Stimulated activated naive CD8-positive, alpha-beta T cell treated with anti-CD3 and anti-CD28 coated beads, Interleukin-15, Interleukin-2, amounts not matched to agents 100 U/mL and 50 U/mL, for 24 hours (primary cell): ENCODE data around the gene APH1B.
"Not testable (repeated sequence)": the region's sequence is repeated elsewhere in the genome, so short reads cannot be mapped to it uniquely, and the experiment has no call there.

Experiments used
- ATAC-seq: fragments of 150-1000 bp; cut with Tn5 transposase; one replicate; pipeline ENCODE4 v1.10.0; 2021
- DNase-seq: peaks from one replicate; pipeline ENCODE4 v3.0.0; 2021

Gene APH1B

DNA sequence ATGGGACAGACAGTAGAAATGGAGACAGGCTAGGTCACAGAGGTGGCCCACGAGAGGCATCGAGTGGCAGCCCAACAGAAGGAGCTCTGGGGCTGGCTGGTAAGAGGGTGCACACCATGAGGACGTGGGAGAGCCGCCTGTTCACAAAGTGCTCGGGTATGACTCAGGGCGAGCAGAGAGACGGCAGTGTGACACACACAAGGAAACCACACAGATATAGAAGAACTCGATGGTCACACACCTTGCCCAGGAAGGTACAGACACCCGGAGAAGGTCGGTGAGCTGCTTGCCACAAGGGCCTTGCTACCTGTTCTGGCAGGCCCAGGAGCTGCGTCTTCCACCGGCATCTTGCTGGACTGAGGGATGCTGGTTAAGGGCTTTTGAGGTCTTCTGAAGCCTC is 54.1 kb downstream of the APH1B start:
- DNase-seq, result peak; percentile 5
- peak; percentile 73 for ATAC-seq

DNA sequence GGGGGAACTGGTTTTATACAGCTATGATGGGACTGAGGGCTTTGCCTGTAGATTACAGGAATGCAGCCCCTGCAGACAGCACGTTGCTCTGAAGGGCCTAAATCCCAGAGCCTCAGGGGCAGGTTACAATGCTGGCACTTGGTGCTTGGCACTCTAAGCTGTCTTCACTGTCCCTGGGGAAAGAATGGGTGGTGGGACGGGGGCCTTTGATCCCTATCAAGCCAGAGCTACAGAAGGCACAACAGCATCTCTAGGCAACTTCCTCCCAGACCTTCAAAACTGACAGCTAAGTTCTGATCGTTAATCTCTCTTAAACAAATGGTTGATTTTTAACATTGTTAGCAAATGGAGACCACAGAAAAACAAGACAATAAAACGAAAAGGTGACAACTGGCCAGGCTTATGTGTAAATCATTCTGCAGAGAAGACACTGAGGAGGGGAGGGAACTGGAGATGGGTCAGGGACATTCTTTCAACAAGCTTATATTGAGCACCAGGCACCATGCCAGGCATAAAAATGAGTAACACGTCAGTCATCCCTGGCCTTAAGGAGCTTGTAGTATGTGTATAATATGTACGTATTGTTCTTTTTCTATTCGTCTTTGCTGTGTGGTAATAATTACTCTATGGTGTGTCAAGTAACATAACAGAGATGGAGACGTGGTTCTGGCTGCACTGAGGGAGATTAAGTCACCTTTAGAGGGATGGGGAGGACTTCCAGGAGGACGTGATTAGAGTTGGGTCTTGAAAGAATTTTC is 55.1 kb downstream of the APH1B start:
- no peak for DNase-seq

DNA sequence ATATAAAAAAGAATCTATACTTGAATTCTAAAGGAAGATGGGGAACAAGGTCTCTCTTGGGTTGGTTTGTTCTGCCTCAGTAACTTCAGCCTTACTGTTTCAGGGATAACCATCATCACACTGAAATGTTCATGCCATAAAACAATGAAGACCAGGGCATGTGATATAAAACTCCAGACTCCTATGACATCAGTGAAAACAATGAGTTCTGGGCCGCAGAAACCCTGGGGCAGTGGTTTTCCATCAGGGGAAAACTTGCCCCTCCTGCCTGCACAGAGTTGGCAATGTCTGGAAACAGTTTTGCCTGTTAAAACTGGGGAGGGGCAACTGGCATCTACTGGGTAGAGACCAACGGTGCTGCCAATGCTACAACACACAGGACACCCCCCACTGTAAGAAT is 57.4 kb downstream of the APH1B start:
- DNase-seq (no peak), ATAC-seq (no peak)

More for the DNA sequence above, 55.1 kb downstream of the APH1B start:
- ATAC-seq, result no peak

DNA sequence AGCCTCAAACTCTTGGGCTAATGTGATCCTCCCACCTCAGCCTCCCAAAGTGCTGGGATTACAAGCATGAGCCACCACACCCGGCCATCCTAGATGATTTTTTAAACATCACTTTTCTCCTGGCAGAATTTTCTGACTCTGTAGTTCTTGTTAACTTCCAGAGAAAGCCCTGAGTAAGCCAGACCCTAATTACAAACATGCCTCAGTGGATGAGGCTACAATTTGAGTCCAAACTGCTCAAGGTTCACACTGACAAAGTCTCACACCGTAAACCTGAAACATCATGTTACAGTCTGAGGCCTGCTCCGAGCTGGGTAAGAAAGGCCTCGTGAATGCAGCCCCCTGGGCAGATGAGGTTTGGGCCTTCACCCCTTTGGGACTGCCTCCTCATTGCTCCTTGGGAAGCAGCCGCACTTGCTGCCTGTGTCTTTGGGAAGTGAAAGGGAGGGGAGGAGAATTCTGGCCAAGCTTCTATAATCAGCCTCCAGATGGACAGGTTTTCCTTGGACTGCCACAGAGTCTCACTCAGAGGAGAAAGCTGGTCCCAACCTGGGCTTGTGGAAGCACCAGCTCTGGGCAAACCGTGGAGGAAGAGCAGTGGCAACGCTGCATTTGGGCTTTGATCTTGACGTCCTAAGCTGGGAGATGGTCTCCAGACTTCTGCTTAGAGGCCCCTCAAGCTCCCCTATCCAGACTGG is 58.3 kb downstream of the APH1B start:
- DNase-seq (no peak), ATAC-seq (no peak)

DNA sequence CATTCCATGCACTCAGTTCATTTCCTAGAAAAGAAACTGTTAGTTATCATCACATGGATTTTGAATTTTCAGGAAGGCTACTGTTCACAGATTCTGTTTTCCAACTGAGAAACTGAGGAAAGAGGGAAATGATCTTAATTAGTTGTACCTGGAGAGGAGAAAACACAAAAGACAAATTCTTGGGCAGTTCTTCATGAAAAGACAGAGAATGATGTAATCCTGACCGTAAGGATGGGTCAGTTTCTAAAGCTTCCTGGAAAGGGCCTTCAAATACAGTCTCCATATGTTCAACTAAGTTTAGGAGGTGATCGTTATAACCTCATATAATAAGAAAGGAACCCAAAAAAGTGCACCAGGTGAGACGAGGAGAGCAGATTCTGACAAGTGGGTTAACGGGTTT is 59.6 kb downstream of the APH1B start:
- ATAC-seq, result no peak

DNA sequence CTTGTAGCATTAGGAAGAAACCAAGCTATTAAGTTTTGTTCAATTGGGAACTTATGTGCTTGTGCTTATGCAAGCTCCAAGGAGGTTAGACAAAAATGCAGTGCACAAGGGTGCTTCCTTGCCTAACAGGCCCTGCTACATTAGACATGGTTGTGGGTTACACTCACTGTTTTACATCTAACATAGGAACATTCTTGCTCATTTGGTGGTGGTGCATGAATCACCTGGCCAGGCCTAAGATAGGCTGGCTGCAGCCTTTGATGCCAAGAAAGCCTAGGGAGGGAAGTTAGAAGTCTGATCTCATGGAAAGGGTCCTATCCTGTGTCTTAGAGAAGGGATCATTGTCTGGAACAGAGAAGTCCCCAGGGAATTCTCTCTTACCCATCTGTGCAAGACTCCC is 60.8 kb downstream of the APH1B start:
- ATAC-seq (peak; percentile 50), DNase-seq (no peak)

More for the DNA sequence above, 59.6 kb downstream of the APH1B start:
- no peak for DNase-seq

DNA sequence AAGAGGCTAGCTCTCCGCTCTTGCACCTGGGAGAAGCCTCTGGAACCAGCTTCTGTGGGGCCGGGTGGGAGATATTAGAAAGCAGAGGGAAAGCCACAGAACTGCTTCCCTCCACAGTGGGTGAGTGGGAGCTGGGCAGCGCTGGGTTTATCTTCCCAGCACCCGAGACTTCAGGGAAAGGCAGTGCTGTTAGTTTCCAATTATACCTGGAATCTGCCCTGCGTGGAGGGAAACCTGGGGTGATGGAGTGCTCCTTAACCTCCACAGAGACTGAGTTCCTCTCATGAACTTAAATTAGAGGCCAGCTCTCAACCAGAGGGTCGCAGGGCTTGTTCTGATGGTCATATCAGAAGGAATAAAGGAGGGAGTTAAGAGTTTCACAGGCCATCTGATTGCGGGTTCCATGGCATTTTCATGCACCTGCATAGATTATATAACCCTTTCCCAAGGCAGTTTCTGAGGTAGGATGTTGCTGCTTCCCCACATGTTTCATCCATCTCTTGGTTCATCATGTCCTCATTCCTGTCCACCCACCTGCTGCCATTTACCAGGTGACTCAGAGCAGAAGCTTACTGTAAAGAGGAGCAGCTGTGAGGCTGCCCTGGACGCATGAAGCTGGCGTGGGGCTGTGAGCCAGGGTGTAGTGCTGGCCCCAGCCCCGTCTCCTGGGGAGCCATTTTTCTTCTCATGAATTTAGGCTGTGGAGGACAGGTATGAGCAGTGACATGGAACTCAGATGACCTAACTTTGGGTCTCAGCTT is 61.8 kb downstream of the APH1B start:
- DNase-seq (no peak), ATAC-seq (no peak)

DNA sequence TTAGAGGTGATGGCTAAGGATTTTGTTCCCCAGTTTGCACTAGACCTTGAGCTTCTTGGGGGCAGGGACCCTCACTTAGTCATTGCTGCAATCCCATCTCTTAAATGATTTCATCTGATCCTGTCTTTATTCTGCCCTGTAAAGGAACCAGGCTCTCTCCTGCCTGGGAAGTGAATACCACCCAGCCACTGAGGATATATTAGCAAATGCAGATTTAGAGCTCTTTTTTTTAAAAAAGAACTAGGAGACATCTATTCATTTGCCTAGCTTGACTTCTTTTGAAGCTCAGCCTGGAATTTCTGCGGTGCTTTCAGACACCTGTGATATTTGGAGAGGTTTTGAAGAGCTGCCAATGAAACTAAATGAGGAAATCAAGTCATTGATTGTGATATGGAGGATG is 62.4 kb downstream of the APH1B start:
- DNase-seq, result no peak
- ATAC-seq, result no peak

DNA sequence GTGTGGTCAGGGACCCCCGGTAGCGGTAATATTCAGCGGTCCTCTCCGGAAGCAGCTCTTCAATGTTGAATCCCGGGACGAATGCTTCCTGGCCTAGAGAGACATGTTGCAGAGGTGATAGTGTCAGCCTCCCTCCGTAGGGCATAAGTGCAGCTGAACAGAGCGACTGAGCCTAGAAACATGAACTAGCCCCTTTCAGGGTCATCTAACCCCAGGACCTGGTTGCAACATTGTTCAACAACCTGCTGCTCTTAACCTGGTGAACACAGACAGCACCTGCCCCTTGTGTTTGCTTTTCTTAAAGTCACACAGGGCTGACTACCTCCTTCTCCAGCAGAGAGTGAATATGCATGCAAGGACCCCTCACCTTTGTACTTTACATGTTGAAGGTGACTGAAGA is 62.9 kb downstream of the APH1B start:
- DNase-seq (no peak), ATAC-seq (no peak)

DNA sequence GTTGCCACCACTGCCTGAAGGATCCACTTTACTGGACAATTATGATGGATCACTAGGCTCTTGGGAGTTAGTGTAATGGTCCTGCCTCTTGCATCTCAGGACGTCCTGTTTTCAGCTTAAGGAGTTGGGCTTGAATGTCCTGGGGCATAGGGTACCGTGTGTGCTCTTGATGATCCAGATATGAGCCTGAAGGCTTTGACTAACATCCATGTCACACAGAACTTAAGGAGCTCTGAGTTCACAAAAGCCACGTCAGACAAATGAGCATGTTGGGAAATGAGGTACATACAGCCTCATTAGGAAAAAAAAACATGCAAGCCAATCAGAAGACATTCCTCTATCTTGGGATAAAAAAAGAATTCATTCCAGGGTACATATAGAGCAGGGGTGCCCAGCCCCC is 63.5 kb downstream of the APH1B start:
- no peak for DNase-seq

DNA sequence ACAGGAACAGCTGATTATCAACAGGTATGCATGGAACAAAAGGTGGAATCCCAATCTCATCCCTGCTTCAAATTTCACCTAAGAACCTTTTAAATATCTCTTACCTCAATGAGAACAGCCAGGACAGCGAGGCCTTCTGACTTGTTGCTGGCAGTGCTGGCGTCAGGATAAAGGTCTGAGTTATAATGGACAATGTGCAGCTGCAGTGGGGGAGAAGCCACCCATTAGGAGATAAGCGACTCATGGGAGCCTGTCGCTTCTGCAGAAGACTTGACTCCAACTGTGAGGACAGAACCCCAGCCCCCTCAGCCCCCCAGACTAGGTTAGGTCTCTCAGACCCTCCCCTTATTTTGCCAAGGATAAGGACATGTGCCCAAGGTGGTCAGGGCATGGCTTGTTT is 64.5 kb downstream of the APH1B start:
- no peak for DNase-seq
- no peak for ATAC-seq

More for the DNA sequence above, 63.5 kb downstream of the APH1B start:
- no peak for ATAC-seq

DNA sequence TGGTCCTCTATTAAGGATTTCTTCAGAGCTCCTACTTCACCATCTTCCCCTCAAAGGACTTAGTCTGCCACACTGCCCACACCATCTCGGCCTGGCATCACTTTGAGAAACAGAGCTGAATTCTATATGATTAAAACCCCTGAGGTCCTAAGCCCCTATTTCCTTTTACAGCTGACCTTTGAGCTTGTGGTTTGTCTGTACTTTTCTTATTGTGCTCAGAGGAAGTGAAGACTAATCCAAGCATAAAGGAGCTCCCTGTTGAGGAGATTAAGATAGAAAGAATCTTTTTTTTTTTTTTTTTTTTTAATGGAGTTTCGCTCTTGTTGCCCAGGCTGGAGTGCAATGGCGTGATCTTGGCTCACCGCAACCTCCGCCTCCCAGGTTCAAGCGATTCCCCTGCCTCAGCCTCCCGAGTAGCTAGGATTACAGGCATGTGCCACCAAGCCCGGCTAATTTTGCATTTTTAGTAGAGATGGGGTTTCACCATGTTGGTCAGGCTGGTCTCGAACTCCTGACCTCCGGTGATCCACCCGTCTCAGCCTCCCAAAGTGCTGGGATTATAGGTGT is 65.7 kb downstream of the APH1B start:
- not testable (repeated sequence) for ATAC-seq, DNase-seq

DNA sequence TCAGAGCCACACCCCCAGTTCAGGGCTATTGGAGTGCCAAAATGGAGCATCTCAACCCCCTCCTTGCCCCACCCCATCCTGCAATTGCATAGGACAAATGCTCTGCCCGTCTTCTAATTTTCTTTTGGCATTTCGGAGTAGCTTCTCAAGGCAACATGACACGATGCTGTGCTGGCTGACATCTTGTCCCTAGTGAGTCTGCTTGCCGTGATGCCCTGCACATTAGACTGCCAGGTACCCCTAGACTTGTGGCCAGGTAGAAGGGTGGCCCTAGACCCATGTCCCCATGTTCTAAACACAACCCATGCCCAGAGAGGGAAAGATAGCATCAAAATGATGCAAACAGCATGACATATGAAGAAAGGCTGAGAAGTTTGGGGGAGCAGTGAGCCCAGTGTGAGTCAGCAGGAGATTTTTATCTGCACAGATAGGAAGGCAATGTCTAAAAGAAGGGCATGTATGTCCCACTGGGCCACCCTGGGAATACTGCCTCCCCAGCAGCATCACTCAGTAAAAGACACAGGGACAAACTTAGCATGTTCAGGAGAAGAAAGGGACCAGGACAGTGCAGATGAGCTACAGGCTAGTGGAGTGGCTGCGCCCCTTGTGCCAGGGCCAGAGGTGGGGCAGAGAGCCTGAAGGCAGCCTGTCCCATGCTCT is 67.5 kb downstream of the APH1B start:
- ATAC-seq, result peak; percentile 26
- no peak for DNase-seq

DNA sequence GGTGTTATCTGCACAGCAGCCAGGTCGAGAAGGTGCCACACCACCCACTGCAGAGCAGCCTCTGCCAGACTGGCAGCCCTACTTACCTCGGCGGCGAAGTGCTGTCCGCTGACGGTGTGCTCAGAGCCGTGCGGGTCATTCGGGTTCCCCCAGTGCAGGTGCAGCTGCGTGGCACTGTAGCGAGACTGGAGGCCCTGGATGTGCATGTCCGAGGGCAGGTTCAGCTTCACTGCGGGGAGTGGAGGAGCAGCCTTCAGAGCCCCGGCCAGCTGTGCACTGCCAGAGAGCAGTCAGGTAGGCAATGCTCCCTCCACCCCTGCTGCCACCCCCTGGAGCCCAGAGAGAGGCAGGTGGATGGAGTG is 68.0 kb downstream of the APH1B start:
- ATAC-seq, result no peak
- DNase-seq, result no peak

DNA sequence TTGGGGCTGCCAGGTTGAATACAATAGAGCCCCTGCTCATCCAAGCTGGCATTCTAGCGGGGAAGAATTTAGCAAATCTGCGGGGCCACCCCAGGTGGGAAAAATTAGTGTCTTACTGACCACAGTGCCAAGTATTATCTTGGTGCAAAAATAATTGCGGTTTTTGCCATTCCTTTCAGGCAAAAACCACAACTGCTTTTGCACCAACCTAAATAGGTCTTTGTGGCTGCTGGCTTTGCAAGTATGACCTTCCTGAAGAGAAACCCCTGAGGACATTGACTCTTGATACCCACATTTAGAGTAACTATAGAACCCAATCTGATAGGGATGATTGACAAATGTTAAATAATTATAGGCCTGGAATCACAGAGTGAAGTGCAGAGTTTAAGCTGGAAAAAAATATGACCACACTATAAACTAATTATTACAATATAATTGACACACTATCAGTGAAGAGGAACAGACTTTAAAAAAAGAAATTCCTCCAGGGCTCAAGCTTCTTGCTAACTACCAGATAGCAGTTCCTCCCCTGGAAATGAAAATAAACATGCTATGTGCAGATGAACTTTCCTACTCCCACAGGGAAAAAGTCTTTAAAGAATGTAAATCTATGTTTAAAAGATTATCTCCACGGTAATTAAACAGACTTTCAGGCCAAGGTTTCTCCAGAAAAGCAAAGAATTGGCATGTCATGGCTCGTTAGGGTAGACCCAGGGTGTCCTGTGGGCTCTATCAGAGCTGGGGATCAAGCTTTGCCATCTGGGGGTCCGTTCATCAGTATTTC is 69.9 kb downstream of the APH1B start:
- ATAC-seq (no peak), DNase-seq (no peak)

DNA sequence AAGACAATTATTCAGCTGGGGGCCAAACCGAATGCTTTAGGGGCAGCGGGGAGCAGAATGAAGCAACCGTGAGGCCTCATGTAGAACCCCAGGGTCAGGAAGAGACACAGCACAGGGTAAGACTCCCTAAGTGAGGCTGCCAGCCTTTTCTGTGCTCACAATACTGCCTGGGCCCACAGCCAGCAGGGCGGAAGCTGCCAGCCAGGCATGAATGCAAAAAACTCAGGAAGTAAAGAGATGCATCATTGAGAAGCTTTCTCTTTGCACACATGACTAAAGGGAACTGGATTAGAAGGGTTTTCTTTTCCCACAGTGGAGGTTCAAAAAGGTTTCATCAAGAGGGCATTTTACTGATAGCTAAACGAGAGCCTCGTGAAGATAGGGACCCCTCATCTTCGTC is 71.0 kb downstream of the APH1B start:
- ATAC-seq (no peak), DNase-seq (no peak)

DNA sequence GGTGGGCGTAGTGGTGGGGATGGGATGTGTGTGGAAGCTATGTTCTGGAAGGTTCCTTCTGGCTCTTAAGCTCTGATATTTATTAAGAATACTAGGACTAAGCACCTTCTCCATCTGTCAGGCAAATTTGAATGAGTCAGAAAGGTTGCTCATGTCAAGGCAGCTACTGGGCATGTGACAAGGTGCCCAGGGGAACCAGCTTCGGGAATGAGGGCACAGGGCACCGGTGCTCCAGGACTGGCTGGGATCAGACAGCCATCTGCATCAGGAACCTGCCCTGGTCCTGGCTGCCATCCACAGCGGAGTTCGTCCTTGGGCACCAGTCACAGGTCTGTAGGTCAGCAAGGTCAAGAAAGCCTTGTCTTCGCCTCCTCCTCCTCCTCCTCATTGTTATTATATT is 71.8 kb downstream of the APH1B start:
- DNase-seq, result no peak
- ATAC-seq, result no peak

DNA sequence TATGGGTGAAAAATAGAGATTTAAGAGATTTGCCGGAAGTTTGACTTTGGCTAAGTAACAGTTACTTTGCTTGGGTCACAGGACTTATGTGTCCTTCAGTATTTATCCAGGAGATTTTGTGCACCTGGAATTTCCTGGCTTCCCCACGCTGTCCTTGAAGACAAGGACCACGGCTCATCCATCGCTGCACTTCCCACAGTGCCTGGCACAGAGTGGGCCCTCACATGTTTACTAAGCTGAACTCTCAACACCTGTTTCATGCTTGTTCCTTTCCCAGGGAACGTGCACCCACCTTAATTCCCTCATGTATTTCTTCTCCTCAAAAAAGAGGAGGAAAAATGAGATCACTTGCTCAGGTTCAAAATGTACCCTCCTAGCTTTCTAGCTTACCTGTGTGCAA is 72.2 kb downstream of the APH1B start:
- DNase-seq (no peak), ATAC-seq (no peak)

DNA sequence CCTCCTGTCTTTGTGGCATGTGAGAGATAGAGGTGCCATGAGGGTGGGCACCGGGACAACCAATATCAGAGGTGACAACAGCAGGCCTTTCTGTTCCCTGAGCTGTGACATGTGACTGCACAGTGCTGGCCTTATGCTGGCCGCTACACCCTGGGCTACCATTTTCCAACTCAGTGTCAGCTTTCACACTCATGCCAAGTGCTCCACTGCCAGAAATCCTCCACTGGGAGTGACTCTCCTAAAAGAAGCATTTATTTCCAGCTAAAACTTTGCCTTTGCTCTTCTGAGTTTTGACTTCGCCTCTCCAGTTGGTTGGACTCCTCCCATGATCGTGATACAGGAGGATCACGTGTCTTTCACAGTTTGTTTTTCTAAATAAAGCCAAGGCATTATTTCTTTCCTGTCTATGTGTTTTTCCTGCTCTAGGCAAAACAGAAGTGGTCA is 72.8 kb downstream of the APH1B start:
- no peak for DNase-seq
- ATAC-seq, result no peak

DNA sequence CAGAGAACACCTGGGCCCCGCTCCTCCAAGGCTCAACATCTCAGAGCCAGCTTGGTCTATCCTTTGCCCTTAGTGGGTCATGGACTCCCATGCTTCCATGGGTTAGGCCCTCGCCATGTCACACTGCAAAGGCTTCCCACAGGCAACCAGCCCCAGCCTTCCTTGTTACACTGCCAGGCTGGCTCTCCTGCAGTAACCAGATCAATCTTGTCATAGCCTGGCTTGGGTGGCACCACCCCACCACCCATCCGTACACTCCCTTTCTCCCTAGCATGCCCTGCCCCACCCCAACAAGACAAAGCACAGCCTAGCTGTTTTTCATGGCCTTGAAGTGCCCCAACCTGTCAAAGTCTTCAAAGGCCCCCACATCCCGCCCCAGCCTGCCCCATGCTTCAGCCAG is 73.8 kb downstream of the APH1B start:
- DNase-seq (no peak), ATAC-seq (no peak)

DNA sequence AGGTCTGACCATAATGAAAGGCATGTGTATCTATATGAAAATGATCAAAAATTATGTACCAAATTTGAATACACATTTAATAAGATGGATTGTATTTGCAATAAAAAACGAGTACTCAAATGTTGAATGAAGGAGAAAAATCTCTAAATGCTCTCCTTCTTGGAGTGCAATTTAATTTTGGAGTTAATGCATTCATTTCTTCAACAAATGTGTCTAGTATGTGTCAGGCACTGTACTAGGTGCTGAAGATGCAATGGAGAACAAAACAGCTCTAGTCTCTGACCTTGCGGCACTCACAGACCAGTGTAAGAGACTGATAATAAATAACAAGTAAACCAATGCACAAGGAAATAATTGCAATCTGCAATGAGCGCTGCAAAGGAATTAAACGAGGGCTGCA is 75.4 kb downstream of the APH1B start:
- no peak for ATAC-seq
- DNase-seq, result no peak
